Activated CD4-positive, alpha-beta T cell treated with anti-CD3 and anti-CD28 coated beads, Interleukin-2, amount 10 ng/mL, durations not matched to agents 24 days and 14 days (primary cell): ENCODE results near the gene ARAF. TPM values are rescaled to one million over a fixed set of nuclear protein-coding genes. Genes with fewer than 3 reads are reported as not detected.
"Not testable (repeated sequence)": the region's sequence is repeated elsewhere in the genome, so short reads cannot be mapped to it uniquely, and the experiment has no call there.

Experiments
- DNase-seq: peaks from one replicate; pipeline ENCODE4 v3.0.0; 2022
- H3K27ac Mint-ChIP-seq: one replicate; pipeline ENCODE4 v1.8.0; 2022; ENCODE audit warnings: mild to moderate bottlenecking, mixed read lengths
- H3K27me3 Mint-ChIP-seq: one replicate; pipeline ENCODE4 v1.8.0; 2022; ENCODE audit warnings: mixed read lengths
- H3K36me3 Mint-ChIP-seq: one replicate; pipeline ENCODE4 v1.8.0; 2022; ENCODE audit warnings: low read depth, mild to moderate bottlenecking, mixed read lengths
- H3K4me1 Mint-ChIP-seq: one replicate; pipeline ENCODE4 v1.8.0; 2021; ENCODE audit warnings: mixed read lengths
- H3K4me3 Mint-ChIP-seq: one replicate; pipeline ENCODE4 v1.8.0; 2022; ENCODE audit warnings: mild to moderate bottlenecking, moderate library complexity, mixed read lengths
- H3K9me3 Mint-ChIP-seq: one replicate; pipeline ENCODE4 v1.8.0; 2021; ENCODE audit warnings: mixed read lengths
- intact Hi-C: fragments of 100-400 bp; cut with micrococcal nuclease; formaldehyde crosslinking; loops from one replicate; pipeline ENCODE4 v1.15.1; 2023
- total RNA-seq: library from RNA; stranded (reverse); gene quantifications from 2 replicates; pipeline ENCODE4 v1.2.3, GENCODE V29; 2022

The ARAF gene
- total RNA-seq, 1 donor from 2014 or later = 77.3 TPM

- Mint-ChIP-seq H3K9me3 (no peaks in the 10 kb centered on the region), H3K27me3 (no peaks in the 10 kb centered on the region), H3K27ac (no peak overlapping the region), H3K4me3 (no peak overlapping the region), H3K4me1 (peaks cover 27% of the 10 kb centered on the region), H3K36me3 (peaks cover 12% of the 10 kb centered on the region)
- DNase-seq = no peak
- intact Hi-C loops = no loop called here
These were observed 24.3 kb downstream of the ARAF start for GRCh38 chrX:47585273-47585672.

DNA sequence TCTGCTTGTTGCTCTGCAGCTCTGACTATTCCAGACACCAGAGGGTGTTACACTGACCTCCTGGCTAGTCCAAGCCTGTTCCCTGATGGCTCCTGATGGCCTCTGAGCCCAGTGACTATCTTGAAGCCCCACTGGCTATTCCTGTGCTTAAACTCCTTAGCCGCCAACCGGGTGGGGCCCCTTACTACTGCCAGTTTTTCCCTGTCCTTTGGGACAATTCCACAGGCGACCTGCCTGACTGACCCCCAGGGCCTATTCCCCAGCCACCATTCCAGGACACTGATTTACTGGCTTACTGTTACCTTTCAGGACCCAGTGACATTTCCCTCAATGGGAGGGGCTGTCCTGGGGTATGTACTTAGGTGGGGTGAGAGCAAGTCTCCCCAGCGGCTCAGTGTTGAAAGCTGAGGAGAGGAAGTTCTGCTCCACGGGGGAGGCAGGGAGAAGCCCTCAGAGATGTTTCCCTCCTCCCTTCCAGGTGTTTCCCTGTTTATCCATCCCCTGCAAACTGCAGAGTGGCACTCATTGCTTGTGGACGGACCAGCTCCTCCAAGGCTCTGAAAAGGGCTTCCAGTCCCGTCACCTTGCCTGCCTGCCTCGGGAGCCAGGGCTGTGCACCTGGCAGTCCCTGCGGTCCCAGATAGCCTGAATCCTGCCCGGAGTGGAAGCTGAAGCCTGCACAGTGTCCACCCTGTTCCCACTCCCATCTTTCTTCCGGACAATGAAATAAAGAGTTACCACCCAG, 25.2 kb downstream of the ARAF start:
- no peak for DNase-seq
- Mint-ChIP-seq H3K36me3 (peaks cover 12% of the 10 kb centered on the region), H3K4me1 (peaks cover 25% of the 10 kb centered on the region), H3K27ac (no peak overlapping the region), H3K4me3 (no peak overlapping the region), H3K9me3 (no peaks in the 10 kb centered on the region), H3K27me3 (no peaks in the 10 kb centered on the region)
- intact Hi-C loops = no loop called here

DNA sequence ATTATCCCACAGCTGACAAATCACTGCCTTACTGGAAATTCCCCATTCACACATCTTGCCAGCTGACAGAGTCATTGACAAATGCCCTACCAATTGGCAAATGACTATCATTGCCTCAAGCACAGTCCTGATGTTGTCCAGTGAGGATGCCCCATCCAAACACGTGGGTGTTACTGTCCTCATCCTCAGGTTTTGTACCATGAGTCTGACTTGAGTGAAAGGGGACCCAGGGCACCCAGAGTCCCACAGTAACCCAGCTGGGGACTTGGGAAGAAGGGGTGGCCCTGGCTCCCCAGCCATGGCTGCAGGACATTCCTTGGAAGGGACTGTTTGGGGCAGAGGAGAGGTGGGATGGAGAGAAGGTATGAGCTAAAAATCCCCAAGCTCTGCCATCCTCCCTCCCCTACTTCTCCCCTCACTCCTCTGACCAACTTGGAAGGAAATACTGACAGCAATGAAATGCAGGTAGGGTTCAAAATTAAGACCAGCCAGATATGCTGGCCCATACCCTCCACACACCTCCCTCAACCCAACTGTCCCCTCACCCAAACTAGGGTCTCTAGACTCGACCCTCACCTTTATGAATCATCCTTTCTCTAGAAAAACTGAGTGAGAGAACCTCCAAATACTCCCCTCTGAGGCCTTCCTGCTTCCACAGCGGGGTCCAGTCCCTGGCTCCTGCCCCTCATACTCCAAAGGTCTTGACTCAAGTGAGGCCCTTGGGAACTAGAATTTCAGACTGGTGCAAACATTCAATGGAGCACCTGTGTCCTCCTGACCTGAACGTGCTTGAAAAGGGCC, 26.3 kb downstream of the ARAF start:
- Mint-ChIP-seq H3K36me3 (peaks cover 12% of the 10 kb centered on the region), H3K27ac (no peak overlapping the region), H3K9me3 (no peaks in the 10 kb centered on the region), H3K27me3 (no peaks in the 10 kb centered on the region), H3K4me1 (peaks cover 16% of the 10 kb centered on the region), H3K4me3 (no peak overlapping the region)
- DNase-seq = no peak
- intact Hi-C loops = no loop called here

GRCh38 chrX:47587906-47588735, 27.1 kb downstream of the ARAF start:
- Mint-ChIP-seq H3K36me3 (peaks cover 12% of the 10 kb centered on the region), H3K27me3 (no peaks in the 10 kb centered on the region), H3K27ac (no peak overlapping the region), H3K4me3 (no peak overlapping the region), H3K9me3 (no peaks in the 10 kb centered on the region), H3K4me1 (peaks cover 13% of the 10 kb centered on the region)
- intact Hi-C loops = no loop called here
- DNase-seq = no peak

GRCh38 chrX:47590984-47591383, 30.0 kb downstream of the ARAF start:
- no peaks in the 10 kb centered on the region for H3K27me3 Mint-ChIP-seq
- H3K4me3 Mint-ChIP-seq = no peak overlapping the region
- intact Hi-C loops = no loop called here
- no peak for DNase-seq
- H3K36me3 Mint-ChIP-seq = peaks cover under 1% of the 10 kb centered on the region
- H3K9me3 Mint-ChIP-seq = no peaks in the 10 kb centered on the region
- no peak overlapping the region for H3K27ac Mint-ChIP-seq
- peaks cover 6% of the 10 kb centered on the region for H3K4me1 Mint-ChIP-seq

- peaks cover 6% of the 10 kb centered on the region for H3K4me1 Mint-ChIP-seq
- DNase-seq = no peak
- no peaks in the 10 kb centered on the region for H3K27me3 Mint-ChIP-seq
- H3K27ac Mint-ChIP-seq = no peak overlapping the region
- H3K4me3 Mint-ChIP-seq = no peak overlapping the region
- peaks cover 6% of the 10 kb centered on the region for H3K36me3 Mint-ChIP-seq
- H3K9me3 Mint-ChIP-seq = peaks cover 9% of the 10 kb centered on the region
- intact Hi-C loops = no loop called here
These were observed 32.5 kb downstream of the ARAF start for GRCh38 chrX:47593522-47593921.

- H3K4me3 Mint-ChIP-seq = peak overlapping the region; percentile 30
- H3K27ac Mint-ChIP-seq = peak overlapping the region; percentile 34
- H3K4me1 Mint-ChIP-seq = peaks cover 6% of the 10 kb centered on the region
- H3K36me3 Mint-ChIP-seq = peaks cover 6% of the 10 kb centered on the region
- intact Hi-C loops = no loop called here
- peaks cover 7% of the 10 kb centered on the region for H3K27me3 Mint-ChIP-seq
- H3K9me3 Mint-ChIP-seq = peaks cover 9% of the 10 kb centered on the region
- no peak for DNase-seq
These were observed 34.8 kb downstream of the ARAF start for GRCh38 chrX:47595716-47596251.

DNA sequence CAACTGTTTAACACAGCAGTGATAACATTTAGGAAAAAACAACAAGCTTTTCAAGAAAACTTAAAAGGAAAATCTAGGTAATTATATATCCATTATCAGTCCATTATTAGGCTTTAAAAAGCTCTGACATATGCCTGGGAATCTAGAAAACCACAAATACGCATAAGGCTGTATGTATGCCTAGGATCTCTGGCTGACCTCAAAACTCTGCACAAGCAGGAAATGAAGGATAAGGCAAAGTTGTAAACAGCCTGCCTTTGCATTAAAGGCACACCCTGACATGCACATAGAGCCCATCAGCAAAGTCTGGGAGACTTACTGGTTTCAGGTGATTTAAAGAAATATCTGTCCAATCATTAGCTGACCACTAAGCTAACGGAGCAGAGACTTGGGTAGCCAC, 35.3 kb downstream of the ARAF start:
- peaks cover 7% of the 10 kb centered on the region for H3K27me3 Mint-ChIP-seq
- peak overlapping the region; percentile 34 for H3K27ac Mint-ChIP-seq
- peaks cover 6% of the 10 kb centered on the region for H3K36me3 Mint-ChIP-seq
- H3K9me3 Mint-ChIP-seq = peaks cover 9% of the 10 kb centered on the region
- intact Hi-C loops = no loop called here
- H3K4me1 Mint-ChIP-seq = peaks cover 6% of the 10 kb centered on the region
- H3K4me3 Mint-ChIP-seq = no peak overlapping the region
- DNase-seq = no peak

GRCh38 chrX:47597222-47597621, 36.2 kb downstream of the ARAF start:
- H3K4me3 Mint-ChIP-seq = no peak overlapping the region
- intact Hi-C loops = no loop called here
- H3K27me3 Mint-ChIP-seq = peaks cover 7% of the 10 kb centered on the region
- DNase-seq = no peak
- H3K36me3 Mint-ChIP-seq = peaks cover 6% of the 10 kb centered on the region
- H3K9me3 Mint-ChIP-seq = peaks cover 9% of the 10 kb centered on the region
- H3K27ac Mint-ChIP-seq = no peak overlapping the region
- H3K4me1 Mint-ChIP-seq = peaks cover 6% of the 10 kb centered on the region

- H3K4me3 Mint-ChIP-seq, intact Hi-C loops, H3K9me3 Mint-ChIP-seq, H3K27ac Mint-ChIP-seq, DNase-seq, H3K27me3 Mint-ChIP-seq, H3K36me3 Mint-ChIP-seq, H3K4me1 Mint-ChIP-seq: not testable (repeated sequence)
These were observed 42.1 kb downstream of the ARAF start for GRCh38 chrX:47603125-47603524.

DNA sequence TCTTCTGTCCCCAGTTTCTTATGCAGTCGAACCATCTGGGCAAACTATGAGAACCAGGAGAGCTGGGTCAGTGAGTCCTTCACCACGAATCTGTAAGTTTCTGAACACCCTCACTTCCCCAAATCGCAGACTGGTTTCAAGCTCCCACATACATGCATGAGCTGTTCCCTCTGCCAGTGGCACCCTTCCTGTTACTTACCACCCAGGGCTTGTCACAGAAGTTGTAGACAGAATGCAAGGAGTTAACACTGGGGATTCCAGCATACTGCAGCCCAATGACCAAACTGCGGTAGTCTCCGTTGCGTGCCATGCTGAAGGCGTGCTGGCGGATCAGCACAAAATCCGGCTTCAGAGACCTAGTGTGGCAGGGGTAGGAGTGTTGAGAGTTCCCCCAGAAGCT, 44.0 kb downstream of the ARAF start:
- Mint-ChIP-seq H3K4me3 (no peak overlapping the region), H3K9me3 (no peaks in the 10 kb centered on the region), H3K4me1 (peaks cover 4% of the 10 kb centered on the region), H3K27me3 (peaks cover 2% of the 10 kb centered on the region), H3K27ac (no peak overlapping the region), H3K36me3 (no peaks in the 10 kb centered on the region)
- no peak for DNase-seq
- intact Hi-C loops = no loop called here

- no peak overlapping the region for H3K27ac Mint-ChIP-seq
These were observed 46.1 kb downstream of the ARAF start for GRCh38 chrX:47607091-47607490.

GRCh38 chrX:47608130-47608810, 47.3 kb downstream of the ARAF start:
- H3K9me3 Mint-ChIP-seq = no peaks in the 10 kb centered on the region
- DNase-seq = no peak
- peaks cover 4% of the 10 kb centered on the region for H3K4me1 Mint-ChIP-seq
- H3K36me3 Mint-ChIP-seq = no peaks in the 10 kb centered on the region
- H3K4me3 Mint-ChIP-seq = no peak overlapping the region
- no peak overlapping the region for H3K27ac Mint-ChIP-seq
- intact Hi-C loops = no loop called here
- H3K27me3 Mint-ChIP-seq = no peaks in the 10 kb centered on the region

More at GRCh38 chrX:47607091-47607490, 46.1 kb downstream of the ARAF start:
- Mint-ChIP-seq H3K4me3 (no peak overlapping the region), H3K36me3 (no peaks in the 10 kb centered on the region), H3K27me3 (no peaks in the 10 kb centered on the region), H3K4me1 (peaks cover 4% of the 10 kb centered on the region), H3K9me3 (no peaks in the 10 kb centered on the region)
- intact Hi-C loops = no loop called here
- no peak for DNase-seq
